Stimulated activated effector memory CD8-positive, alpha-beta T cell treated with anti-CD3 and anti-CD28 coated beads, Interleukin-12 subunit alpha, Interleukin-12 subunit beta, amount 100 ng/mL, for 72 hours (primary cell): ENCODE measurements around the gene AGBL5.
"Not testable (repeated sequence)": the region's sequence is repeated elsewhere in the genome, so short reads cannot be mapped to it uniquely, and the experiment has no call there.

Experiments
- ATAC-seq: fragments of 150-1000 bp; cut with Tn5 transposase; 2 replicates; pipeline ENCODE4 v1.10.0; 2021
- DNase-seq, 2 donors: peaks; one replicate each; pipeline ENCODE4 v3.0.0; 2021 to 2022; ENCODE audit warnings: low spot score in 2 of 2
- H3K27ac Mint-ChIP-seq: one replicate; pipeline ENCODE4 v1.8.0; 2022; ENCODE audit warnings: mild to moderate bottlenecking, mixed read lengths
- H3K36me3 Mint-ChIP-seq: one replicate; pipeline ENCODE4 v1.8.0; 2022; ENCODE audit warnings: mild to moderate bottlenecking, mixed read lengths
- H3K4me1 Mint-ChIP-seq: one replicate; pipeline ENCODE4 v1.8.0; 2022; ENCODE audit warnings: mixed read lengths
- H3K4me3 Mint-ChIP-seq: one replicate; pipeline ENCODE4 v1.8.0; 2022; ENCODE audit warnings: mild to moderate bottlenecking, mixed read lengths
- H3K9me3 Mint-ChIP-seq: one replicate; pipeline ENCODE4 v1.8.0; 2022; ENCODE audit warnings: mixed read lengths

Gene AGBL5

DNA sequence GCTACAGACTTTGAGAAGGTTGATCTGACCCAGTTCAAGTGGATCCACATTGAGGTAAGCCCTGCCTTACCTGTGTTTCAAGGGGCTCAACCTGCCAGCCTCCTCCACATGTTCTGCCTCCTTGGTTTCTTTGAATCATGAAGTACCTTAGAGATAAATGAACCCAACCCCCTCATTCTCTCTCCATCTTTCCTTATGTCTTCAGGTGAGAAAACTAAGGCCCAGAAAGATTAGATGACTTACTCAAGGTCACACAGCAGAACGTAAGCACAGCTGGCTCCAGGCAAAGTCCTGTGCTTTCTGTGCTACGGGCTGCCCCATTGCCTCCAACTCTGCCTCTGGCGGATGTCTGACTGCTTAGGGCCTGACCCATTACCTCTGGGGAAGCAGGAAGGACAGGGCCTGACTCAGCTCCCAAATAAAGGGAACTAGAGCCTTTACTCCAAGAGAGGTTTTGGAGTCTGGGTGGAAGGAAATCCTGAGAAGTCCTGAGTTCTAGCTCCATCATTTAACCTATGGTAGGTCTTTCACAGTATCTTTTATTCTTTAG is 45.4 kb downstream of the AGBL5 start:
- peaks cover 16% of the 10 kb centered on the region for H3K4me1 Mint-ChIP-seq
- ATAC-seq (no peak), DNase-seq (no peak)
- H3K36me3 Mint-ChIP-seq: no peaks in the 10 kb centered on the region
- no peaks in the 10 kb centered on the region for H3K9me3 Mint-ChIP-seq
- no peak overlapping the region for H3K4me3 Mint-ChIP-seq
- H3K27ac Mint-ChIP-seq: no peak overlapping the region

DNA sequence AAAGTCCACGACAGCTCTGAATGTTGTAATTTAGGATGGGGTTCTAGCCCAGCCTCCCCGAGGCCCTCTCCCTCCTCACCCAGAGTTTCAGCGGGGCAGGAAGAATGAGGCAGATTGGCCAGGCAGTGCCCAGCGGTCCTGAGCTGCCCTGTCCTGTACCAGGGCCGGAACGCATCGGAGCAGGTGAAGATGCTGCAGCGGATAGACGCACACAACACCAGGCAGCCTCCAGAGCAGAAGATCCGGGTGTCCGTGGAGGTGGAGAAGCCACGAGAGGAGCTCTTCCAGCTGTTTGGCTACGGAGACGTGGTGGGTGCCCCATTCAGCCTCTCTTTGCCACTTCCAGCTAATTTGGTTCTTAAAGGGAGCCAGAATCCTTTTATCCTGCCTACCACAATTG is 45.9 kb downstream of the AGBL5 start:
- H3K4me3 Mint-ChIP-seq: no peak overlapping the region

DNA sequence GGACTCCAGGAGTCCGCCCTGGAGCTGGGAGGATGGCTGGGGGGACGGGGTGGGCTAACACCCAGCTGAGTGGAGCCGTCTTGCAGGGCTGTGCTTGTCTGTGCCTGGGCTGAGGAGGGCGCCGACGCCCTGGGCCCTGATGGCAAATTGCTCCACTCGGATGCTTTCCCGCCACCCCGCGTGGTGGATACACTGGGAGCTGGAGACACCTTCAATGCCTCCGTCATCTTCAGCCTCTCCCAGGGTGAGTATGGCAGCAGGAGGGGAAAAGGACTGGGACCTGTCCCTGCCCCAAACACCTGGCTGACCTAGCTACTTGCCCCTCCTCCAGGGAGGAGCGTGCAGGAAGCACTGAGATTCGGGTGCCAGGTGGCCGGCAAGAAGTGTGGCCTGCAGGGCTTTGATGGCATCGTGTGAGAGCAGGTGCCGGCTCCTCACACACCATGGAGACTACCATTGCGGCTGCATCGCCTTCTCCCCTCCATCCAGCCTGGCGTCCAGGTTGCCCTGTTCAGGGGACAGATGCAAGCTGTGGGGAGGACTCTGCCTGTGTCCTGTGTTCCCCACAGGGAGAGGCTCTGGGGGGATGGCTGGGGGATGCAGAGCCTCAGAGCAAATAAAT is 48.0 kb downstream of the AGBL5 start:
- Mint-ChIP-seq H3K36me3 (no peaks in the 10 kb centered on the region), H3K27ac (peak overlapping the region; percentile 26), H3K9me3 (no peaks in the 10 kb centered on the region), H3K4me3 (no peak overlapping the region), H3K4me1 (peaks cover 16% of the 10 kb centered on the region)
- DNase-seq: no peak
- no peak for ATAC-seq

More for the DNA sequence above, 45.9 kb downstream of the AGBL5 start:
- H3K4me1 Mint-ChIP-seq: peaks cover 16% of the 10 kb centered on the region
- no peak overlapping the region for H3K27ac Mint-ChIP-seq
- no peaks in the 10 kb centered on the region for H3K9me3 Mint-ChIP-seq
- ATAC-seq: no peak
- H3K36me3 Mint-ChIP-seq: no peaks in the 10 kb centered on the region
- no peak for DNase-seq

DNA sequence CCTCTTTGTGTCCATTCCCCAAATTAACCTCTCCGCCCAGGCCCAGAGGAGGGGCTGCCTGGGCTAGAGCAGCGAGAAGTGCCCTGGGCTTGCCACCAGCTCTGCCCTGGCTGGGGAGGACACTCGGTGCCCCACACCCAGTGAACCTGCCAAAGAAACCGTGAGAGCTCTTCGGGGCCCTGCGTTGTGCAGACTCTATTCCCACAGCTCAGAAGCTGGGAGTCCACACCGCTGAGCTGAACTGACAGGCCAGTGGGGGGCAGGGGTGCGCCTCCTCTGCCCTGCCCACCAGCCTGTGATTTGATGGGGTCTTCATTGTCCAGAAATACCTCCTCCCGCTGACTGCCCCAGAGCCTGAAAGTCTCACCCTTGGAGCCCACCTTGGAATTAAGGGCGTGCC is 48.6 kb downstream of the AGBL5 start:
- DNase-seq: no peak
- H3K4me1 Mint-ChIP-seq: peaks cover 16% of the 10 kb centered on the region
- no peak overlapping the region for H3K4me3 Mint-ChIP-seq
- no peak overlapping the region for H3K27ac Mint-ChIP-seq
- H3K36me3 Mint-ChIP-seq: no peaks in the 10 kb centered on the region
- no peaks in the 10 kb centered on the region for H3K9me3 Mint-ChIP-seq
- no peak for ATAC-seq

DNA sequence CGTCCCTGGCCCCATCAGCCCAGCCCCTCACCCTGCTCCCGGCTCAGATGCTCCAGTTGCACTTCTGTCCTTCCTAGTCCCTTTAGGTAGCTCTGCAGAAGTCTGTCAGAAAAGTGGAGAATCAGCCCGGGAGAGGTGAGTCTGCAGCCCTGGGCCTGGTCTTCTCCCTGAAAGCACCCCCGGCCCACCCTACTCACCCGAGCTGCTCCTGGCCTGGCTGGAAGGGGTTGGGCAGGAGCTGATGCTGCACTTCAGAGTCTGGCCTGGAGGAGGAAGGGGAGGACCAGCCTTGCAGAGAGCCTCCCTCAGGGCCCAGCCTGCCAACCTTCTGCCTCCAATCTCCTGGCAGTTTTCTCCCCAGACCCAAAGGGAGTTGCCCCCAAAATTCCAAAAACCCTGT is 50.9 kb downstream of the AGBL5 start:
- H3K4me1 Mint-ChIP-seq: no peaks in the 10 kb centered on the region
- H3K36me3 Mint-ChIP-seq: no peaks in the 10 kb centered on the region
- no peak overlapping the region for H3K4me3 Mint-ChIP-seq
- DNase-seq: no peak
- no peak for ATAC-seq
- no peak overlapping the region for H3K27ac Mint-ChIP-seq
- no peaks in the 10 kb centered on the region for H3K9me3 Mint-ChIP-seq

DNA sequence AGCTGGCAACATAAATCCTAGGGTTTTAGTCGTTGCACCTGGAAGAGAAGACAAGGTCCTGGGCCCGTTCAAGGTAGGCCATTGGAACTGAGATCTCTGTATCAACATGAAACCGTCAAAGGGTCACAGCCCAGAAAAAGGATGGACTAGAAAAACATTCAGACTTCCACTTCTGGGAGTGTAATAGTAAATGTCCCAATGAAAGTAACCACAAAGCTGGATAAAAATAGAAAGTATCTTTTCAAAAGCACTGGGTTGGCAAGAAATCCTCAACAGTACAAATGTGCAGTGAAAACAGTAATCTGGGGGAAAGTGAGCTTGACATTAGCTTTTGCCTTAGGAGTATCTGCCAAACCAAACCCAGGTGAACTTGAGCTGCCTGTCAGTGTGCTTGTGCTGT is 54.5 kb downstream of the AGBL5 start:
- no peaks in the 10 kb centered on the region for H3K4me1 Mint-ChIP-seq
- no peaks in the 10 kb centered on the region for H3K36me3 Mint-ChIP-seq
- no peak overlapping the region for H3K4me3 Mint-ChIP-seq
- DNase-seq (no peak), ATAC-seq (no peak)
- H3K9me3 Mint-ChIP-seq: no peaks in the 10 kb centered on the region
- H3K27ac Mint-ChIP-seq: no peak overlapping the region

DNA sequence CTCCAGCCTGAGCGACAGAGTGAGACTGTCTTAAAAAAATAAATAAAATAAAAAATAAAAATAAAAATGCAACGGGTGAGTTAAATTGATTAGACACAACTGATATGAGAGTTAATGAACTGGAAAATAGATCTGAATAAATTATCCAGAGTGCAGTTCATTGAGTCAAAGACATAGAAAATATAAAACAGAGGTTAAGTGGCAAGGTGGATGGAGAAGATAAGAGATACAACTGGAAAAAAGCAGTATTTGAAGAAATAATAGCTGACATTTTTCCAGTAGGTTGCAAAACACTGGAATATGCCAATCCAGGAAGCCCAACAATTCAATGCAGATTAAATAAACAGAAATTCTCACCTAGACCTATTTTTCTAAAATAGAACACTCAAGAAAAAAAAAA is 56.8 kb downstream of the AGBL5 start:
- ATAC-seq (no peak), DNase-seq (no peak)
- no peaks in the 10 kb centered on the region for H3K4me1 Mint-ChIP-seq
- no peaks in the 10 kb centered on the region for H3K36me3 Mint-ChIP-seq
- H3K27ac Mint-ChIP-seq: no peak overlapping the region
- no peaks in the 10 kb centered on the region for H3K9me3 Mint-ChIP-seq
- no peak overlapping the region for H3K4me3 Mint-ChIP-seq

DNA sequence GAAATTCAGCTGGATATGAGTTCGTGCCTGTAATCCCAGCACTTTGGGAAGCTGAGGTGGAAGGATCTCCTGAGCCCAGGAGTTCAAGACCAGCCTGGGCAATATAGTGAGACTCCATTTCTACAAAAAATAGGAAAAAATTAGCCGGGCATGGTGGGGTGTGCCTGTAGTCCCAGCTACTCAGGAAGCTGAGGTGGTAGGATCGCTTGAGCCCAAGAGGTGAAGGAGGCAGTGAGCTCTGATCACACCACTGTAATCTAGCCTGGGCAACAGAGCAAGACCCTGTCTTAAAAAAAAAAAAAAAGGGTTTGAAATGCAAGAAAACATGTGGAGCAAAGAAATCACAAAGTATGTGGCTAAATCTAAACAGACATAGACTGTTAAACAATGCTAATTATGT is 57.6 kb downstream of the AGBL5 start:
- no peaks in the 10 kb centered on the region for H3K9me3 Mint-ChIP-seq
- DNase-seq (no peak), ATAC-seq (no peak)
- no peak overlapping the region for H3K4me3 Mint-ChIP-seq
- no peak overlapping the region for H3K27ac Mint-ChIP-seq
- no peaks in the 10 kb centered on the region for H3K36me3 Mint-ChIP-seq
- H3K4me1 Mint-ChIP-seq: no peaks in the 10 kb centered on the region

DNA sequence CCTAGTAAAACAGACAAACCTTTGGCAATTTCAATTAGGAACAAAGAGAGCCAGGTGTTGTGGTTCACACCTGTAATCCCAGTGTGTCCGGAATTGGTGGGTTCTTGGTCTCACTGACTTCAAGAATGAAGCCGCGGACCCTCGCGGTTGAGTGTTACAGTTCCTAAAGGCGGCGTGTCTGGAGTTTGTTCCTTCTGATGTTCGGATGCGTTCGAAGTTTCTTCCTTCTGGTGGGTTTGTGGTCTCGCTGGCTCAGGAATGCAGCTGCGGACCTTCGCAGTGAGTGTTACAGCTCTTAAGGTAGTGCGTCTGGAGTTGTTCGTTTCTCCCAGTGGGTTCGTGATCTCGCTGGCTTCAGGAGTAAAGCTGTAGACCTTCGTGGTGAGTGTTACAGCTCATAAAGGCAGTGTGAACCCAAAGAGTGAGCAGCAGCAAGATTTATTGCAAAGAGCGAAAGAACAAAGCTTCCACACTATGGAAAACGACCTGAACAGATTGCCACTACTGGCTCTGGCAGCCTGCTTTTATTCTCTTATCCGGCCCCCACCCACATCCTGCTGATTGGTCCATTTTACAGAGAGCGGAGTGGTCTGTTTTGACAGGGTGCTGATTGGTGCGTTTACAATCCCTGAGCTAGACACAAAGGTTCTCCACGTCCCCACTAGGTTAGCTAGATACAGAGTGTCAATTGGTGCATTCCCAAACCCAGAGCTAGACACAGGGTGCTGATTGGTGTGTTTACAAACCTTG is 59.3 kb downstream of the AGBL5 start:
- not testable (repeated sequence) for DNase-seq, H3K36me3 Mint-ChIP-seq, H3K9me3 Mint-ChIP-seq, H3K27ac Mint-ChIP-seq, H3K4me1 Mint-ChIP-seq, H3K4me3 Mint-ChIP-seq, ATAC-seq

DNA sequence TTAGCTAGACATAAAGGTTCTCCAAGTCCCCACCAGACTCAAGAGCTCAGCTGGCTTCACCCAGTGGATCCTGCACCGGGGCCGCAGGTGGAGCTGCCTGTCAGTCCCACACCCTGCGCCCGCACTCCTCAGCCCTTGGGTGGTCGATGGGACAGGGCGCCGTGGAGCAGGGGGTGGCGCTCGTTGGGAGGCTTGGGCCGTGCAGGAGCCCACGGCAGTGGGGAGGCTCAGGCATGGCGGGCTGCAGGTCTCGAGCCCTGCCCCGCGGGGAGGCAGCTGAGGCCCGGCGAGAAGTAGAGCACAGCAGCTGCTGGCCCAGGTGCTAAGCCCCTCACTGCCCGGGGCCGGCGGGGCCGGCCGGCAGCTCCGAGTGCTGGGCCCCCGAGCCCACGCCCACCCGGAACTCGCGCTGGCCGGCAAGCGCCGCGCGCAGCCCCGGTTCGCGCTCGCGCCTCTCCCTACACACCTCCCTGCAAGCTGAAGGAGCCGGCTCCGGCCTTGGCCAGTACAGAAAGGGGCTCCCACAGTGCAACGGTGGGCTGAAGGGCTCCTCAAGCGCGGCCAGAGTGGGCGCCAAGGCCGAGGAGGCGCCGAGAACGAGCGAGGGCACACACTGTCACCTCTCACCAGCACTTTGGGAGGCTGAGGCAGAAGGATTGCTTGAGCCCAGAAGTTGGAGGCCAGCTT is 60.1 kb downstream of the AGBL5 start:
- H3K36me3 Mint-ChIP-seq, H3K4me1 Mint-ChIP-seq, H3K4me3 Mint-ChIP-seq, DNase-seq, H3K27ac Mint-ChIP-seq, H3K9me3 Mint-ChIP-seq, ATAC-seq: not testable (repeated sequence)

DNA sequence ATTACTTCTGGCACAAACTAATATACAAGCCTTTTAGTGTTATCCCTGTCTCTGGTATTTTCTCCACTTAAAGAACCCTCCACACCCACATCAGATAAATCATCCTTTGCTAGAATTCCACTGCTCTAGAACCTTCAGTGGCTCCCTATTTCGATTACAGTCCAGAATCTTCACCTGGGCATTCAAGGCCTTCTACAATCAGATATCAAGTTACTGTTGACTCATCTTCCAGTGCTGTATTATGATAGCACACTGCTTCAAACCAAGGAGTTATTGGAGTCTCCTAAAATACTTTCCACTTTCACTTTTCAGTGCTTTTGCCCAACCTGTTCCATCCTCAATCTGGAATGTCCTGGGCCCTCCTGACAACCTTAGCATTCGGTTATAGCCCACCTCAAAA is 64.1 kb downstream of the AGBL5 start:
- Mint-ChIP-seq H3K36me3 (no peaks in the 10 kb centered on the region), H3K27ac (no peak overlapping the region), H3K4me3 (no peak overlapping the region), H3K9me3 (no peaks in the 10 kb centered on the region), H3K4me1 (peaks cover 6% of the 10 kb centered on the region)
- DNase-seq (no peak), ATAC-seq (no peak)

DNA sequence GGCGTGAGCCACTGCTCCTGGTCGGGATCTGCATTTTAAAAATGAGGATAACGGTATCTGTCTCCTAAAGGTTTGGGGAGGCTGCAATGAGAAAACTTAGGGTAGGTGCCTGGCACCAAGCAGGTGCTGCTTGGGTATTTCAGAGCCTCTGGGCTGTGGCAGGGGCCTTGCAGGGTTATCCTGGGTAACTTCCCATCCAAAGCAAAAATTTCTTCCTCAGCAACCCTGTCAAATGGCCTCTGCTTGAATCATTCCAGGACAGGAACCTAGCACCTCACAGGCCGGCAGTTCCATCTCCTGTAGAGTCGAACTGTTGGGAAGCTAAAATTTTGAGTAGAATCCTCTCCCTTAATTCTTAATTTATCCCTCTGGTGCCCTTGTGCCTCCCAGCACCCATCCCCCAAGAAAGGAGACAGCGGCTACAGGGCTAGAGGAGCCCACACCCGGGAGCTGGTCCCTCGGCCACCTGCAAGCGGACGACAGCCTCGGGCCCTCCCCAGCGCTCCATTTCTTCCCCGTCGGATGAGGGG is 66.6 kb downstream of the AGBL5 start:
- Mint-ChIP-seq H3K27ac (no peak overlapping the region), H3K4me3 (peak overlapping the region; percentile 55), H3K9me3 (no peaks in the 10 kb centered on the region), H3K4me1 (peaks cover 12% of the 10 kb centered on the region), H3K36me3 (no peaks in the 10 kb centered on the region)
- ATAC-seq (no peak), DNase-seq (no peak)

DNA sequence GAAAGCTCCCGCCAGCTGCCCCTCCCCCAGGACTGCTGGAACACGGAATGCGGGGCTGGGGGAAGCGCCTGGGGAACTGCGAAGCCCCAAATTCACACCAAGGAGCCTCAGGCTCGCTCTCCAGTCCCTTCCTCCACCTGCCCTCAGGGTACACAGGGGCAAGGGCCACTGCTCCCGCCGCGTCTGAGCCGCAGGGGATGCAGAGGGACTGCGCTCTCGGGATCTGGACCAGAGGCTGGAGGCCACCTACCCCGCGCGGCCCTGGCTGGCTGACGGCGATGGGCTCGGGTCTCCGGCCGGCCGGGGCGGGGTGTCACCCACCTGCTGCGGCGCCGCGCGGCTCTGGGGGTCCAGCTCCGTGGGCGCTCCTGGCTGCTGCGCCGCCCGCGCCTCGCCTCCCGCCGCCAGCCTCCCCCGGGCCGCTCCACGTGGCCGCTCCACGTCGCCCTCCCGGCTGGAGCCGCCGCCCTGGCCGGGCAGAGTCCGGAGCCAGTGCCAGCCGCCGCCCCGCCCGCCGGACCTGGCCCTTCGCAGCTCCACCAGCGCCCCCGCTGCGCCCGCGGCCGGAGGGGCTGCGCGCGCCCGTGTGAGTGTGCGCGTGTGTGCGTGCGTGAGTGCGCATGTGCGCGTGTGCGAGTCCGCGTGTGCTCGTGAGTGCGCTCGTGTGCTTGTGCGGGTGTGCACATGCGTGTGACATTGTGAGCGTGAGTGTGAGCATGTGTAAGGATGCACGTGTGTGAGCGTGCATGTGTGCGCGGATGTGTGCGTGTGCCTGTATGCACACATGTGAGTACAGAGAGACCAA is 67.3 kb downstream of the AGBL5 start, which contains the start of gene CGREF1:
CGREF1 (minus strand) TSS at position 604 of the 805 bp plus-strand sequence. CDS start 14,762 bp downstream, outside the sequence.
- H3K36me3 Mint-ChIP-seq: no peaks in the 10 kb centered on the region
- H3K9me3 Mint-ChIP-seq: no peaks in the 10 kb centered on the region
- peak; percentile 6 for ATAC-seq
- H3K4me1 Mint-ChIP-seq: peaks cover 16% of the 10 kb centered on the region
- peak within 1 kb of the TSS; percentile 55 for H3K4me3 Mint-ChIP-seq
- no peak for DNase-seq
- H3K27ac Mint-ChIP-seq: no peak within 1 kb of the TSS

DNA sequence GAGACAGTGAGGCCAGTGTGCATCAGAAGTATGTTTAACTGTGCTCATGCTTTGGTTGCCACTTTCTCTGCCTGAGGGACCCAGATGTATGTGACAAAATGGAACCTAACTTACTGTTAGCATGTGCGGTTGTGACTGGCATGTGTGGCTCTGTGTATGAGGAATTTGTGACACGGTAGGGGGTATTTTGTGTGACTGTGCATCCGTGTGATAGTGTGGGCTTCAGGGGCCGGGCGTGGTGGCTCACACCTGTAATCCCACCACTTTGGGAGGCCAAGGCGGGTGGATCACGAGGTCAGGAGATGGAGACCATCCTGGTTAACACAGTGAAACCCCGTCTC is 67.8 kb downstream of the AGBL5 start:
- H3K9me3 Mint-ChIP-seq, H3K27ac Mint-ChIP-seq, ATAC-seq, DNase-seq, H3K36me3 Mint-ChIP-seq: not testable (repeated sequence)
- peak overlapping the region; percentile 55 for H3K4me3 Mint-ChIP-seq
- H3K4me1 Mint-ChIP-seq: peaks cover 21% of the 10 kb centered on the region
